Activated B cell treated with CpG ODN at 0.5 μM for 24 hours (primary cell): ENCODE results near the gene HAGH. TPM values are rescaled to one million over a fixed set of nuclear protein-coding genes. Genes with fewer than 3 reads are reported as not detected.

Experiments used
- ATAC-seq: fragments of 200-7000 bp; cut with Tn5 transposase; one replicate; pipeline ENCODE4 v1.10.0; 2021; ENCODE audit warnings: low read depth, mild to moderate bottlenecking, moderate library complexity
- CTCF ChIA-PET: fragments of 350-600 bp; sonication (Branson Sonifier 250); formaldehyde crosslinking; loops from one replicate; lab custom pipeline; 2021; ENCODE audit warnings: antibody characterized with exemption; lab: Charles Lee
- POLR2A ChIA-PET: fragments of 350-600 bp; sonication (Branson Sonifier 250); formaldehyde crosslinking; loops from one replicate; lab custom pipeline; 2021; ENCODE audit warnings: antibody characterized with exemption; lab: Charles Lee
- DNase-seq: peaks from one replicate; pipeline ENCODE4 v3.0.0; 2022
- H3K27ac Mint-ChIP-seq: one replicate; pipeline ENCODE4 v1.8.0; 2020; ENCODE audit warnings: mixed read lengths
- H3K27me3 Mint-ChIP-seq: one replicate; pipeline ENCODE4 v1.8.0; 2021; ENCODE audit warnings: mixed read lengths
- H3K36me3 Mint-ChIP-seq: one replicate; pipeline ENCODE4 v1.8.0; 2021; ENCODE audit warnings: low read depth, mixed read lengths
- H3K4me1 Mint-ChIP-seq: one replicate; pipeline ENCODE4 v1.8.0; 2021; ENCODE audit warnings: mixed read lengths
- H3K4me3 Mint-ChIP-seq: one replicate; pipeline ENCODE4 v1.8.0; 2020; ENCODE audit warnings: mild to moderate bottlenecking, mixed read lengths
- H3K9me3 Mint-ChIP-seq: one replicate; pipeline ENCODE4 v1.8.0; 2020; ENCODE audit warnings: mixed read lengths
- CTCF ChIP-seq: fragments of 200-600 bp; IDR thresholded peaks from one replicate; pipeline ENCODE4 v1.8.0; 2022; ENCODE audit warnings: antibody characterized with exemption, mild to moderate bottlenecking
- intact Hi-C: fragments of 100-400 bp; cut with micrococcal nuclease; formaldehyde crosslinking; loops from one replicate; pipeline ENCODE4 v1.15.1; 2024
- total RNA-seq: library from RNA; stranded (reverse); gene quantifications from 2 replicates; pipeline ENCODE4 v1.2.3, GENCODE V29; 2022

HAGH gene
- total RNA-seq, 1 donor from 2014 or later: 19.5 TPM

GRCh38 chr16:1786242-1787055 is 40.2 kb downstream of the HAGH start:
- POLR2A ChIA-PET: interaction anchor here (0.6 kb wide), 1 partner anchor 49 kb away, joined by 4 read pairs; no protein-coding TSS in a partner anchor
- no peak overlapping the region for H3K4me3 Mint-ChIP-seq
- H3K27ac Mint-ChIP-seq: no peak overlapping the region
- H3K27me3 Mint-ChIP-seq: no peaks in the 10 kb centered on the region
- intact Hi-C loops: no loop called here
- peaks cover 20% of the 10 kb centered on the region for H3K4me1 Mint-ChIP-seq
- no peaks in the 10 kb centered on the region for H3K9me3 Mint-ChIP-seq
- CTCF ChIA-PET: no interaction called here
- H3K36me3 Mint-ChIP-seq: peaks cover 23% of the 10 kb centered on the region
- TF ChIP-seq CTCF: no peak
- ATAC-seq (no peak), DNase-seq (peak; percentile 13)

DNA sequence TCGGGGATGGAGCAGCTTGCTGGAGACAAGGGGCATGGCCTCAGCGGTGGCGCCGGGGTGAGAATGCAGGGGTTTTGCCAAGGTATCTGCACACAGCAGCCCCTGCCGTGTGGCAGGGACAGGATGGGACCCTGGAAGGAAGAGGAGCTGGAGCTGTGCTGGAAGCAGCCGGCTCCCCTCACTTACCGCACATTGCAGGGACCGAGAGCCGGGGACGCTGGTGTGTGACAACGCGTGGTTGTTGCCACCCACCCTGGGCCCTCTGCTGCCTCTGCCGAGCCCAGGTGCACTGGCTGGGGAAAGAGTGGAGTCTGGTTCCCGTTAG is 40.8 kb downstream of the HAGH start:
- intact Hi-C loops: no loop called here
- no peaks in the 10 kb centered on the region for H3K27me3 Mint-ChIP-seq
- no peak for ATAC-seq
- no peak overlapping the region for H3K27ac Mint-ChIP-seq
- H3K4me3 Mint-ChIP-seq: no peak overlapping the region
- peaks cover 23% of the 10 kb centered on the region for H3K36me3 Mint-ChIP-seq
- TF ChIP-seq CTCF: no peak
- POLR2A ChIA-PET: interaction anchor here (0.6 kb wide), 1 partner anchor 50 kb away, joined by 4 read pairs; no protein-coding TSS in a partner anchor
- H3K4me1 Mint-ChIP-seq: peaks cover 24% of the 10 kb centered on the region
- no peak for DNase-seq
- CTCF ChIA-PET: no interaction called here
- H3K9me3 Mint-ChIP-seq: no peaks in the 10 kb centered on the region

GRCh38 chr16:1784977-1785845 is 41.4 kb downstream of the HAGH start:
- intact Hi-C loops: loop anchor here (5.0 kb wide), 1 partner anchor 187 kb away; the partner anchor contains the start of gene TBL3
- no peak for ATAC-seq
- Mint-ChIP-seq H3K4me1 (peaks cover 24% of the 10 kb centered on the region), H3K27me3 (no peaks in the 10 kb centered on the region), H3K36me3 (peaks cover 23% of the 10 kb centered on the region), H3K4me3 (peak overlapping the region; percentile 24), H3K9me3 (no peaks in the 10 kb centered on the region), H3K27ac (no peak overlapping the region)
- POLR2A ChIA-PET: no interaction called here
- no peak for TF ChIP-seq CTCF
- CTCF ChIA-PET: no interaction called here
- DNase-seq: no peak

DNA sequence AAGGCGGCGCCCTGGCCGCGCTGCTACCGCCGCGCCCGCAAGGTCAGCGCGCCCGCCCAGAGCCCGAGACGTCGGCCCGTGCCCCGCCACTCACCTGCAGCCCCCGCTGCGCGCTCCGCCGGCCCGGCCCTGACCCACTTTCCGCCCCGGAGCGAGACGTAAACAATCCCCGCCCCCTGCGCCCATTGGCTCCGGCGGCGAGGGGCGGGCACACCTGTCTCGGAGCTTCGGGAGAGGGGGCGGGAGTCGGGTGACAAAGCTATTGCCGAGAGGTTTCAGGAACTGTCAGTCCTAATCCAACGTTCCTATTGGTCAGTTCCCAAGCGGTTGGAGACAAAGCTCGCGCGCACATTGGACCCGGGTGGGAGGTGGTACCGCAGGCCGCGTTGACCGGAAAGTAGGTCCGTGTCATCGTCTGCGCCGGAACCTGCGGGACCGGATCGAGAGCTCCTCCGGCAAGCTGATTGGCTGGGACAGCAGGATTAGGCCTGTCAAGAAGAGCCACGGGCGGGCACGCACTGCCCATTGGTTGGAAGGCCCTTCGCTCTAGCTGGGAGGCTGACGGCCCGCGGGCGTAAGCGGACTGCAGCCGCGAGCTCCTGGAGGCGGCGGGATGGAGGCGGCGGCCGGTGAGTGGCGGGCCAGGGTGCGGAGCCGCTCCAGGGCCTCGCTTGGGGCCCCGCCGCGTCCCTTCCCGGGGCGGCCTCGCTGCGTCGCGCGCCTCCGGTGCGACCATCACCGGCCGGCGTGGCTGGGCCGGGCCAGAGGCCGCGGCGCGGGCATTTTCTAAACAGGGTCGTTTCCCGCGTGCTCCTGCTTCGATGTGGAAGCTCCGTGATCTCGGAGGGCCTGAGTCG is 44.0 kb downstream of the HAGH start, which contains the start of the genes NUBP2 and SPSB3:
TSS of gene NUBP2 (plus strand) at position 553 of the 857 bp plus-strand sequence. CDS start at position 614, 61 bp downstream.
TSS of gene SPSB3 (minus strand) at position 164 of the 857 bp plus-strand sequence. CDS start 1,088 bp downstream, outside the sequence.
- no peaks in the 10 kb centered on the region for H3K27me3 Mint-ChIP-seq
- ATAC-seq (peak; percentile 88), DNase-seq (peak; percentile 91)
- H3K36me3 Mint-ChIP-seq: peaks cover 14% of the 10 kb centered on the region
- peaks cover 24% of the 10 kb centered on the region for H3K4me1 Mint-ChIP-seq
- H3K4me3 Mint-ChIP-seq: peak within 1 kb of the TSS; percentile 89
- no peak for TF ChIP-seq CTCF
- H3K9me3 Mint-ChIP-seq: no peaks in the 10 kb centered on the region
- ChIA-PET POLR2A (interaction anchor here (0.5 to 3.7 kb wide), 20 partner anchors 9 to 1380 kb away, joined by 3 to 88 read pairs (median 4); partner anchors contain the start of genes EME2, FAHD1, HAGH and JPT2), CTCF (interaction anchor here (0.6 to 2.1 kb wide), 6 partner anchors 10 to 419 kb away, joined by 3 to 15 read pairs (median 6); partner anchors contain the start of genes EME2, FAHD1, HAGH and MAPK8IP3)
- intact Hi-C loops: loop anchor here (1.0 to 5.0 kb wide), 10 partner anchors 9 to 970 kb away; partner anchors contain the start of genes HAGH, MAPK8IP3, MRPS34 and MSRB1
- H3K27ac Mint-ChIP-seq: peak within 1 kb of the TSS; percentile 87
